ENCODE measurements around the gene AP3S1. TPM values are rescaled to one million over a fixed set of nuclear protein-coding genes. Genes with fewer than 3 reads are reported as not detected.
"Not testable (repeated sequence)": the region's sequence is repeated elsewhere in the genome, so short reads cannot be mapped to it uniquely, and the experiment has no call there.

Gene AP3S1
- total and polyA plus RNA-seq, 12 donors, result 38.7 to 127 (median 72.9) TPM

DNA sequence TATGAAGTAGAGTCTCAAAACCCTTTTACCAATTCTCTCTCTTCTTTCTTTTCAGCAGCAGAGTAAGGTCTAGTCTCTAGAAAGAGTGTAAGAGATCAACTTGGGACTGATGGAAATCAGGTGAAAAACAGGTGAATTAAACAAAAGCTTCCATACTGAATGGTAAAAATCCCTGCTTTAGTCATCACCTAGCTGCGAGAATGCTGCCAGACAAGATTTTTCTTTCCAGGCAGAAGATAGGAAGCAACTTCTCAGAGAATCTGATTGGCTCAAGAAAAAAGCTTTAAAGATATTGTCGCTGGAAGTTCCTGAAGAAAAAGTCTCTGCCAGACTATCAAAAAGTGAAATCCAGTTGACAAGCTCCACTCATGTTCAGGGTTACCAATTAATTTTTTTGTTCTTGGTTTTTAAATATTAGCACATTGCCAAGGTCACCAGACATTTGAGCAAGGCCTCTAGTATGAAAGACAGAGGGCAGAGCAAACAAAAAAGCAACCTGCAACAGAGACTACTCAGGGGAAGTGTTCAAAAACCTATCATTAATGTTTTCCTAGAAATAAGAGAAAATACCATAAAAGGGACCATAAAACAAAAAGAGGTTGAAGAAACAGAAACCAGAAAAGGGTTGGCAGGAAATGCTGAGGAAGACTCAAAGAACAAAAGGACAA is 34.6 kb upstream of the AP3S1 start:
- Histone ChIP-seq H3K4me1 (replicated peaks in 1 of 2) (peaks cover 0 to 6% of the 10 kb centered on the region in 2 donors), H3K9me3 (replicated peaks in 1 of 3) (no peaks in the 10 kb centered on the region), H3K27ac (no peak overlapping the region), H3K4me3 (no peak overlapping the region), H3K27me3 (no peaks in the 10 kb centered on the region), H3K36me3 (replicated peaks in 1 of 2) (no peaks in the 10 kb centered on the region)
- TF ChIP-seq, protein P1, sequence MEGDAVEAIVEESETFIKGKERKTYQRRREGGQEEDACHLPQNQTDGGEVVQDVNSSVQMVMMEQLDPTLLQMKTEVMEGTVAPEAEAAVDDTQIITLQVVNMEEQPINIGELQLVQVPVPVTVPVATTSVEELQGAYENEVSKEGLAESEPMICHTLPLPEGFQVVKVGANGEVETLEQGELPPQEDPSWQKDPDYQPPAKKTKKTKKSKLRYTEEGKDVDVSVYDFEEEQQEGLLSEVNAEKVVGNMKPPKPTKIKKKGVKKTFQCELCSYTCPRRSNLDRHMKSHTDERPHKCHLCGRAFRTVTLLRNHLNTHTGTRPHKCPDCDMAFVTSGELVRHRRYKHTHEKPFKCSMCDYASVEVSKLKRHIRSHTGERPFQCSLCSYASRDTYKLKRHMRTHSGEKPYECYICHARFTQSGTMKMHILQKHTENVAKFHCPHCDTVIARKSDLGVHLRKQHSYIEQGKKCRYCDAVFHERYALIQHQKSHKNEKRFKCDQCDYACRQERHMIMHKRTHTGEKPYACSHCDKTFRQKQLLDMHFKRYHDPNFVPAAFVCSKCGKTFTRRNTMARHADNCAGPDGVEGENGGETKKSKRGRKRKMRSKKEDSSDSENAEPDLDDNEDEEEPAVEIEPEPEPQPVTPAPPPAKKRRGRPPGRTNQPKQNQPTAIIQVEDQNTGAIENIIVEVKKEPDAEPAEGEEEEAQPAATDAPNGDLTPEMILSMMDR (IDR thresholded peaks at IDR 0.05), result no peak
- no peak for TF ChIP-seq POLR2A (IDR thresholded peaks at IDR 0.05)
- WGBS, 4 donors, result 41 to 54% (median 48%) methylated on average over 2 of the region's 2 CpGs
- intact Hi-C loops (cut with DNase I), result no loop called here
- no peak for DNase-seq

GRCh38 chr5:115807654-115808052 is 34.1 kb upstream of the AP3S1 start:
- Histone ChIP-seq H3K27me3 (no peaks in the 10 kb centered on the region), H3K36me3 (replicated peaks in 1 of 2) (no peaks in the 10 kb centered on the region), H3K4me1 (replicated peaks in 1 of 2) (peaks cover 0 to 6% of the 10 kb centered on the region in 2 donors), H3K9me3 (replicated peaks in 1 of 3) (no peaks in the 10 kb centered on the region), H3K4me3 (no peak overlapping the region), H3K27ac (no peak overlapping the region)
- no peak for DNase-seq
- TF ChIP-seq, protein P1 (IDR thresholded peaks at IDR 0.05), result no peak
- TF ChIP-seq POLR2A (IDR thresholded peaks at IDR 0.05), result no peak
- 50 to 66% (median 63%) methylated on average over 2 of the region's 2 CpGs for WGBS, 4 donors
- intact Hi-C loops (cut with DNase I), result no loop called here

DNA sequence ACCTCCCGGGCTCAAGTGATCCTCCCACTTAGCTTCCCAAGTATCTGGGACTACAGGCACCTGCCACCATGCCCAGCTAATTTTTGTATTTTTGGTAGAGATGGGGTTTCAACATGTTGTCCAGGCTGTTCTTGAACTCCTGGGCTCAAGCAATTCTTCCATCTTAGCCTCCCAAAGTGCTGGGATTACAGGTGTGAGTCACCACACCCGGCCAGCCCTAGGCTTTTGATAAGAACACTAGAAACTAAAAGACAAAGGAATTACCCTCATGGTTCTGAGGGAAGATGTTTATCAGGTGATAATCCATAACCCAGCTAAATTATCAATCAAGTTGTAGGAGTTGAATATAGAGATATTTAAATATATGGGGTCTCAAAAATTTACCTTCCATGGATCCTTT is 33.7 kb upstream of the AP3S1 start:
- H3K9me3 ChIP-seq (replicated peaks in 1 of 3); H3K27ac ChIP-seq; intact Hi-C loops (cut with DNase I); DNase-seq; H3K4me3 ChIP-seq; H3K4me1 ChIP-seq (replicated peaks in 1 of 2); H3K27me3 ChIP-seq; H3K36me3 ChIP-seq (replicated peaks in 1 of 2): not testable (repeated sequence)
- 83 to 95% (median 92%) methylated on average over 2 of the region's 2 CpGs for WGBS, 4 donors

GRCh38 chr5:115809946-115810345 is 31.8 kb upstream of the AP3S1 start:
- TF ChIP-seq, protein P1 (IDR thresholded peaks at IDR 0.05), result no peak
- intact Hi-C loops (cut with DNase I), result no loop called here

GRCh38 chr5:115810761-115811160 is 31.0 kb upstream of the AP3S1 start:
- H3K9me3 ChIP-seq (replicated peaks in 1 of 3), result no peaks in the 10 kb centered on the region
- intact Hi-C loops (cut with DNase I), result no loop called here
- no peaks in the 10 kb centered on the region for H3K36me3 ChIP-seq (replicated peaks in 1 of 2)
- TF ChIP-seq, protein P1 (IDR thresholded peaks at IDR 0.05), result no peak
- TF ChIP-seq POLR2A (IDR thresholded peaks at IDR 0.05), result no peak
- H3K27ac ChIP-seq, result no peak overlapping the region
- H3K4me1 ChIP-seq (replicated peaks in 1 of 2), result peaks cover 0 to 11% of the 10 kb centered on the region in 2 donors
- DNase-seq, result no peak
- H3K27me3 ChIP-seq, result peaks cover 9% of the 10 kb centered on the region
- H3K4me3 ChIP-seq, result no peak overlapping the region

More at GRCh38 chr5:115809946-115810345, 31.8 kb upstream of the AP3S1 start:
- no peak for DNase-seq
- Histone ChIP-seq H3K27me3 (peaks cover 3% of the 10 kb centered on the region), H3K27ac (no peak overlapping the region), H3K4me1 (replicated peaks in 1 of 2) (peaks cover 0 to 6% of the 10 kb centered on the region in 2 donors), H3K36me3 (replicated peaks in 1 of 2) (no peaks in the 10 kb centered on the region), H3K9me3 (replicated peaks in 1 of 3) (no peaks in the 10 kb centered on the region), H3K4me3 (no peak overlapping the region)
- 60 to 82% (median 72%) methylated on average over 2 of the region's 2 CpGs for WGBS, 4 donors

Data from adrenal gland (tissue), 12 donors.